Gastroesophageal sphincter (tissue), 4 donors: Measurements from ENCODE around the gene KIAA1143. TPM values are rescaled to one million over a fixed set of nuclear protein-coding genes. Genes with fewer than 3 reads are reported as not detected.

ENCODE experiments used
- ATAC-seq: fragments of 150-250 bp; one replicate; pipeline ENCODE4 v1.9.1; 2016; ENCODE audit warnings: mild to moderate bottlenecking, moderate library complexity
- H3K27ac ChIP-seq, 4 donors: fragments of 200-600 bp; sonication (generic) in 3 of 4; 1 replicate in 3 of 4; 2 replicates in 1 of 4; pipeline ENCODE4 v1.5.1; 2016 to 2019
- H3K27me3 ChIP-seq: fragments of 200-600 bp; sonication (generic); one replicate; pipeline ENCODE4 v1.5.1; 2019
- H3K36me3 ChIP-seq, 2 donors: fragments of 200-600 bp; sonication (generic); one replicate each; pipeline ENCODE4 v1.5.1; 2019; ENCODE audit warnings: control low read depth in 1 of 2
- H3K4me1 ChIP-seq, 3 donors: fragments of 200-600 bp; sonication (generic); 1 replicate in 2 of 3; 2 replicates in 1 of 3; pipeline ENCODE4 v1.5.1; 2016 to 2019; ENCODE audit warnings: control low read depth in 2 of 3
- H3K4me3 ChIP-seq, 2 donors: fragments of 200-600 bp; sonication (generic); one replicate each; pipeline ENCODE4 v1.5.1; 2019; ENCODE audit warnings: mild to moderate bottlenecking in 1 of 2, moderate library complexity in 1 of 2
- H3K9me3 ChIP-seq, 3 donors: fragments of 200-600 bp; sonication (generic); one replicate each; pipeline ENCODE4 v1.5.1; 2017 to 2019; ENCODE audit warnings: control low read depth in 2 of 3
- CTCF ChIP-seq, 4 experiments: fragments of 200-600 bp in 2 of 4; fragments of 450-650 bp in 2 of 4; sonication (generic) in 1 of 4; IDR thresholded peaks; one replicate each; pipeline ENCODE4 v1.5.1; 2017 to 2019; ENCODE audit warnings: antibody characterized with exemption in 4 of 4, mild to moderate bottlenecking in 2 of 4, moderate library complexity in 2 of 4
- EP300 ChIP-seq: sonication (generic); formaldehyde crosslinking; IDR thresholded peaks from one replicate; pipeline ENCODE4 v1.6.1; 2017; ENCODE audit warnings: antibody characterized with exemption, mild to moderate bottlenecking
- POLR2A ChIP-seq, 2 donors: fragments of 450-650 bp; IDR thresholded peaks; one replicate each; pipeline ENCODE4 v1.6.1; 2017; ENCODE audit warnings: antibody characterized with exemption in 2 of 2, mild to moderate bottlenecking in 2 of 2, moderate library complexity in 1 of 2
- POLR2AphosphoS5 ChIP-seq: sonication (generic); formaldehyde crosslinking; IDR thresholded peaks from one replicate; pipeline ENCODE4 v1.6.1; 2017; ENCODE audit warnings: antibody characterized with exemption
- WGBS, 2 donors: methylation state at CpG; one replicate each; pipeline ENCODE4 v1.1.5; 2018; ENCODE audit warnings: low coverage in 1 of 2; 5-methylcytosine and 5-hydroxymethylcytosine counted together
- total RNA-seq, 4 donors: library from RNA; depleted of rRNA; stranded (reverse); fragments of >200 nt; gene quantifications; one replicate each; pipeline ENCODE4 v1.1.0, GENCODE V29; 2016

The KIAA1143 gene
- total RNA-seq: 10 to 100 TPM; 27.7 to 41.5 (median 36.5) TPM

- ATAC-seq: peak; percentile 99
- Histone ChIP-seq H3K36me3 (peaks cover 0 to 16% of the 10 kb centered on the region in 2 donors), H3K4me1 (peaks cover 0 to 21% (median 0%) of the 10 kb centered on the region in 3 donors), H3K4me3 (peak within 1 kb of the TSS; percentile 76 to 79), H3K9me3 (no peaks in the 10 kb centered on the region), H3K27ac (peak within 1 kb of the TSS; percentile 11 to 81 (median 68)), H3K27me3 (no peaks in the 10 kb centered on the region)
- peak; percentile 40 to 44 for TF ChIP-seq POLR2A (IDR thresholded peaks at IDR 0.05)
- peak; percentile 86 for TF ChIP-seq POLR2AphosphoS5
- no peak for TF ChIP-seq EP300
- peak in 1 of 4 experiments; percentile 12 for TF ChIP-seq CTCF (IDR thresholded peaks at IDR 0.05)
- WGBS, 2 donors: 3 to 10% methylated on average over 5 to 13 of the region's 64 CpGs
These were observed at the start of gene KIAA1143, which contains the start of gene KIF15 for GRCh38 chr3:44761424-44762169. TSS of gene KIAA1143 (minus strand) at chr3:44761619. CDS start at chr3:44761602, 17 bp downstream. TSS of gene KIF15 (plus strand) at chr3:44761794. CDS start at chr3:44761866, 72 bp downstream.

DNA sequence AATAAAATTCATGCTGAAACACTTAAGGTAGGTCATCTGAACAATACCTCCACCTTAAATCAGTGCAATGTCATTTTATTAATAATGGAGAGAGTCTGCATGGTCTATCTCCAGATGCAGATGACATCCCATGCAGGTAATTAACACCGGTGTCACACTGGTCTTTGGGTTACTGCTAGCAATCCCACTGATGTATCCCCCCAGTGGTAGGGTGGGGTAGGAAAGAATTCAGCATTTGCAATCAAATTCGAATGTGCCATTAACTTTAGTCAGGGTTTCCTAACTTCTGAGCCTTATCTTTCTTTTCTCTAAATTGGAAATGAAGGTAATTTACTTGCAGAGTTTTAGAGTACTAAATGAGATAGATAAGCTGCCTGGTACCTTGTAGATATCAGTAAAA, 44.5 kb upstream of the KIAA1143 start:
- no peaks in the 10 kb centered on the region for H3K27me3 ChIP-seq
- no peaks in the 10 kb centered on the region for H3K4me1 ChIP-seq
- no peak overlapping the region for H3K4me3 ChIP-seq
- H3K36me3 ChIP-seq: no peaks in the 10 kb centered on the region
- no peak overlapping the region for H3K27ac ChIP-seq
- 91 to 100% methylated on average over 1 to 2 of the region's 2 CpGs for whole genome bisulfite sequencing, 2 donors
- no peak for ATAC-seq
- no peak for TF ChIP-seq POLR2A (IDR thresholded peaks at IDR 0.05)
- TF ChIP-seq EP300: no peak
- H3K9me3 ChIP-seq: no peaks in the 10 kb centered on the region

DNA sequence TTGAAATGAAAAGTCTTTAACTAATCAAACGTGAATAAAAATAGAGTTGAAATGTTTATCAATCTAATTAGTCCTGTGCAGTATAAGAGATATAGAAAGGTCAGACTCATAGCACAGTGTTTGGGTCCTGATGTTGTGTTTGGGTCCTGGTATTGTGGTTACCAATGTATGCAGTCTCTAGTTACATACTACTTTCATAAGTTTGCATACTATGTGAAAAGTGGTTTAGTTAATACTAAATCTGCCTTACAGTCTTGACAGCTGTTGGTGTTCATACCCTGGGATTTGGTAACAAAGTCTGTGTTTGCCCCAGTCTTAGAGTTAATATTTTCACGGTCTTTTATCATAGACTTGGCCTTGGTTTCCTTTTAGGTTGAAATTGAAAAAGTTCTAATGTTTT, 41.9 kb upstream of the KIAA1143 start:
- Histone ChIP-seq H3K4me1 (no peaks in the 10 kb centered on the region), H3K27me3 (no peaks in the 10 kb centered on the region), H3K27ac (no peak overlapping the region), H3K9me3 (no peaks in the 10 kb centered on the region), H3K4me3 (no peak overlapping the region), H3K36me3 (no peaks in the 10 kb centered on the region)
- TF ChIP-seq POLR2AphosphoS5 (no peak), POLR2A (IDR thresholded peaks at IDR 0.05) (no peak), CTCF (IDR thresholded peaks at IDR 0.05) (no peak), EP300 (no peak)
- WGBS, 2 donors: 80 to 100% methylated on average over 2 of the region's 2 CpGs
- no peak for ATAC-seq

DNA sequence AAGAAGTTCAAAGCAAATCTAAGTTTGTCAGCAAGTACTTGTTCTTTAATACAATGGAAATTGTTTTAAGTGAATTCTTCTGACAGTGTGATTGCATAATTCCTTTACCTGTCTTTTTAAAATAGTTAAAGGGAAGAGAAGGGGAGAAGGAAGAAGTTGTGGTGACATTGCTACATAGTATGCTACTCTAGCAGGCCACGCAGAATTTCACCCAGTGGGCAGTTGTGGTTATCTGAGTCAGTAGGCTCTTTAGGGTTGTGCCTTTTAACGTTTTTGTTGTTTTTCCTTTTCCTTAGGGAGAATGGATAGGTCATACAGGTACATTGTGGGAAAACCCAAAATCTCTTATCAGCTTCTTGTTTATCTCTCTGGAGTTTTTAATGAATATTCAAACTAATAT, 40.6 kb upstream of the KIAA1143 start:
- Histone ChIP-seq H3K9me3 (no peaks in the 10 kb centered on the region), H3K27me3 (no peaks in the 10 kb centered on the region), H3K36me3 (no peaks in the 10 kb centered on the region), H3K27ac (no peak overlapping the region), H3K4me3 (no peak overlapping the region), H3K4me1 (no peaks in the 10 kb centered on the region)
- no peak for ATAC-seq
- 74 to 76% methylated on average over 2 of the region's 2 CpGs for WGBS, 2 donors
- TF ChIP-seq POLR2A (IDR thresholded peaks at IDR 0.05) (no peak), EP300 (no peak), POLR2AphosphoS5 (no peak), CTCF (IDR thresholded peaks at IDR 0.05) (no peak)

- ATAC-seq: no peak
- TF ChIP-seq POLR2A (IDR thresholded peaks at IDR 0.05) (no peak), EP300 (no peak), CTCF (IDR thresholded peaks at IDR 0.05) (no peak), POLR2AphosphoS5 (no peak)
- 93% methylated on average over 4 of the region's 4 CpGs for WGBS, 2 donors
These were observed 33.8 kb upstream of the KIAA1143 start for GRCh38 chr3:44795197-44795596.

More at GRCh38 chr3:44795197-44795596, 33.8 kb upstream of the KIAA1143 start:
- no peaks in the 10 kb centered on the region for H3K36me3 ChIP-seq
- no peaks in the 10 kb centered on the region for H3K9me3 ChIP-seq
- no peaks in the 10 kb centered on the region for H3K27me3 ChIP-seq
- H3K4me1 ChIP-seq: no peaks in the 10 kb centered on the region
- H3K4me3 ChIP-seq: no peak overlapping the region
- no peak overlapping the region for H3K27ac ChIP-seq
